HG03354 (cell line): ENCODE data around the gene LCP2.

Source experiments
- ATAC-seq: cut with Tn5 transposase; IDR thresholded peaks from one replicate; pipeline ENCODE4 v1.9.1; 2021; ENCODE audit warnings: mild to moderate bottlenecking; ENCODE audit not compliant: unreplicated experiment, poor library complexity, severe bottlenecking

LCP2 gene

GRCh38 chr5:170297589-170298462 is at the start of gene LCP2:
TSS of gene LCP2 (minus strand) at chr5:170297777. CDS start at chr5:170297611, 166 bp downstream.
- peak; percentile 44 for ATAC-seq

GRCh38 chr5:170347022-170347567 is 49.5 kb upstream of the LCP2 start:
- ATAC-seq: no peak

GRCh38 chr5:170345971-170346370 is 48.4 kb upstream of the LCP2 start:
- no peak for ATAC-seq

- ATAC-seq: no peak
Measured at GRCh38 chr5:170343177-170343576, 45.6 kb upstream of the LCP2 start.

- ATAC-seq: no peak
Measured at GRCh38 chr5:170342153-170342725, 44.7 kb upstream of the LCP2 start.

GRCh38 chr5:170341545-170341944 is 44.0 kb upstream of the LCP2 start:
- no peak for ATAC-seq

- ATAC-seq: no peak
Measured at GRCh38 chr5:170339780-170340167, 42.2 kb upstream of the LCP2 start.

- peak; percentile 79 for ATAC-seq
Measured at GRCh38 chr5:170338933-170339779, 41.6 kb upstream of the LCP2 start.

GRCh38 chr5:170338291-170338690 is 40.7 kb upstream of the LCP2 start:
- ATAC-seq: no peak

GRCh38 chr5:170337045-170337733 is 39.6 kb upstream of the LCP2 start:
- no peak for ATAC-seq

- ATAC-seq: no peak
Measured at GRCh38 chr5:170336065-170336464, 38.5 kb upstream of the LCP2 start.

- ATAC-seq: no peak
Measured at GRCh38 chr5:170334626-170335025, 37.0 kb upstream of the LCP2 start.

- peak; percentile 45 for ATAC-seq
Measured at GRCh38 chr5:170333161-170333910, 35.8 kb upstream of the LCP2 start.

GRCh38 chr5:170332058-170332457 is 34.5 kb upstream of the LCP2 start:
- no peak for ATAC-seq

- no peak for ATAC-seq
Measured at GRCh38 chr5:170330568-170331054, 33.0 kb upstream of the LCP2 start.

- ATAC-seq: no peak
Measured at GRCh38 chr5:170329524-170329923, 31.9 kb upstream of the LCP2 start.

- no peak for ATAC-seq
Measured at GRCh38 chr5:170327829-170328228, 30.3 kb upstream of the LCP2 start.

- ATAC-seq: peak; percentile 37
Measured at GRCh38 chr5:170327168-170327567, 29.6 kb upstream of the LCP2 start.

GRCh38 chr5:170319301-170319700 is 21.7 kb upstream of the LCP2 start:
- no peak for ATAC-seq
